ENCODE results near the gene NR4A1. TPM values are rescaled to one million over a fixed set of nuclear protein-coding genes. Genes with fewer than 3 reads are reported as not detected.
"Not testable (repeated sequence)": the region's sequence is repeated elsewhere in the genome, so short reads cannot be mapped to it uniquely, and the experiment has no call there.

Gene NR4A1
- total and polyA plus RNA-seq, 4 donors, result 45.1 to 77.9 (median 62.0) TPM

- H3K4me3 ChIP-seq, result no peak overlapping the region
- WGBS, 2 donors, result 88 to 95% methylated on average over 15 of the region's 15 CpGs
- no peaks in the 10 kb centered on the region for H3K4me1 ChIP-seq (ENCODE audit: control insufficient read depth in 5 of 5, insufficient read depth in 5 of 5, low read length in 5 of 5)
- H3K9ac ChIP-seq (ENCODE audit: insufficient read depth in 1 of 2, low read length in 2 of 2), result no peak overlapping the region
- no peaks in the 10 kb centered on the region for H3K36me3 ChIP-seq (ENCODE audit: control insufficient read depth in 4 of 4, insufficient read depth in 4 of 4, low read length in 4 of 4)
- no peak for TF ChIP-seq CTCF (IDR thresholded peaks at IDR 0.05; ENCODE audit: control extremely low read depth, extremely low read depth)
- H3K9me3 ChIP-seq (ENCODE audit: control insufficient read depth in 4 of 4, insufficient read depth in 3 of 4, low read length in 3 of 4), result no peaks in the 10 kb centered on the region
- no peak for ATAC-seq (ENCODE audit: insufficient read depth, low FRiP score)
- H3K27ac ChIP-seq (ENCODE audit: low read depth in 1 of 2, low read length in 1 of 2), result no peak overlapping the region
- DNase-seq, result no peak
- H3K27me3 ChIP-seq (ENCODE audit: control insufficient read depth in 3 of 3, insufficient read depth in 3 of 3, low read length in 2 of 3), result no peaks in the 10 kb centered on the region
Measured at GRCh38 chr12:52096332-52097044, 45.2 kb downstream of the NR4A1 start.

GRCh38 chr12:52097045-52097666, 45.9 kb downstream of the NR4A1 start:
- Histone ChIP-seq H3K4me3 (no peak overlapping the region), H3K9me3 (ENCODE audit: control insufficient read depth in 4 of 4, insufficient read depth in 3 of 4, low read length in 3 of 4) (no peaks in the 10 kb centered on the region), H3K4me1 (ENCODE audit: control insufficient read depth in 5 of 5, insufficient read depth in 5 of 5, low read length in 5 of 5) (no peaks in the 10 kb centered on the region), H3K9ac (ENCODE audit: insufficient read depth in 1 of 2, low read length in 2 of 2) (no peak overlapping the region), H3K36me3 (ENCODE audit: control insufficient read depth in 4 of 4, insufficient read depth in 4 of 4, low read length in 4 of 4) (no peaks in the 10 kb centered on the region), H3K27me3 (ENCODE audit: control insufficient read depth in 3 of 3, insufficient read depth in 3 of 3, low read length in 2 of 3) (no peaks in the 10 kb centered on the region), H3K27ac (ENCODE audit: low read depth in 1 of 2, low read length in 1 of 2) (no peak overlapping the region)
- no peak for TF ChIP-seq CTCF (IDR thresholded peaks at IDR 0.05; ENCODE audit: control extremely low read depth, extremely low read depth)
- no peak for ATAC-seq (ENCODE audit: insufficient read depth, low FRiP score)
- 88 to 89% methylated on average over 21 of the region's 21 CpGs for WGBS, 2 donors
- DNase-seq, result no peak

GRCh38 chr12:52104431-52105089, 53.3 kb downstream of the NR4A1 start:
- not testable (repeated sequence) for H3K27ac ChIP-seq (ENCODE audit: low read depth in 1 of 2, low read length in 1 of 2); H3K36me3 ChIP-seq (ENCODE audit: control insufficient read depth in 4 of 4, insufficient read depth in 4 of 4, low read length in 4 of 4); H3K4me3 ChIP-seq; H3K9me3 ChIP-seq (ENCODE audit: control insufficient read depth in 4 of 4, insufficient read depth in 3 of 4, low read length in 3 of 4); DNase-seq; H3K9ac ChIP-seq (ENCODE audit: insufficient read depth in 1 of 2, low read length in 2 of 2); H3K4me1 ChIP-seq (ENCODE audit: control insufficient read depth in 5 of 5, insufficient read depth in 5 of 5, low read length in 5 of 5); ATAC-seq (ENCODE audit: insufficient read depth, low FRiP score); H3K27me3 ChIP-seq (ENCODE audit: control insufficient read depth in 3 of 3, insufficient read depth in 3 of 3, low read length in 2 of 3)
- WGBS, 2 donors, result 64 to 69% methylated on average over 10 of the region's 10 CpGs

Other genes with a start within 250 kb of the NR4A1 start
- 1 to 10 TPM in 1 of 2 donors, under 1 TPM in 1; 0.89 to 1.9 TPM for gene FIGNL2, start 202.7 kb upstream of the NR4A1 start, total RNA-seq
- under 1 TPM; 0.33 to 0.71 TPM for gene FIGNL2, start 202.7 kb upstream of the NR4A1 start, polyA plus RNA-seq
- under 1 TPM; 0.14 to 0.21 TPM for gene ANKRD33, start 163.3 kb upstream of the NR4A1 start, total RNA-seq
- gene ANKRD33, start 163.3 kb upstream of the NR4A1 start, polyA plus RNA-seq, result under 1 TPM; 0.24 to 0.50 TPM
- gene ACVRL1, start 143.9 kb upstream of the NR4A1 start, total RNA-seq, result 100 to 1,000 TPM; 101 to 186 TPM
- gene ACVRL1, start 143.9 kb upstream of the NR4A1 start, polyA plus RNA-seq, result 100 to 1,000 TPM in 1 of 2 donors, 10 to 100 TPM in 1; 76.1 to 130 TPM
- gene ACVR1B, start 99.7 kb upstream of the NR4A1 start, total RNA-seq, result 10 to 100 TPM; 14.0 to 41.7 TPM
- gene ACVR1B, start 99.7 kb upstream of the NR4A1 start, polyA plus RNA-seq, result 10 to 100 TPM; 14.3 to 27.7 TPM
- gene TAMALIN, start 44.5 kb upstream of the NR4A1 start, total RNA-seq, result 10 to 100 TPM; 31.4 to 84.0 TPM
- gene TAMALIN, start 44.5 kb upstream of the NR4A1 start, polyA plus RNA-seq, result 10 to 100 TPM; 52.9 to 68.0 TPM
- gene ATG101, start 18.5 kb downstream of the NR4A1 start, total RNA-seq, result 10 to 100 TPM; 22.1 to 37.2 TPM
- 10 to 100 TPM; 36.2 to 64.3 TPM for gene ATG101, start 18.5 kb downstream of the NR4A1 start, polyA plus RNA-seq
- gene SMIM41, start 28.3 kb downstream of the NR4A1 start, total RNA-seq, result 1 to 10 TPM; 2.2 to 6.5 TPM
- 1 to 10 TPM; 1.9 to 7.6 TPM for gene SMIM41, start 28.3 kb downstream of the NR4A1 start, polyA plus RNA-seq
- gene KRT80, start 140.6 kb downstream of the NR4A1 start, total RNA-seq, result 10 to 100 TPM in 1 of 2 donors, 1 to 10 TPM in 1; 1.8 to 15.5 TPM
- gene KRT80, start 140.6 kb downstream of the NR4A1 start, polyA plus RNA-seq, result 1 to 10 TPM; 7.2 to 9.9 TPM
- gene KRT7, start 181.8 kb downstream of the NR4A1 start, total RNA-seq, result 1,000 to 10,000 TPM in 1 of 2 donors, 10 to 100 TPM in 1; 33.6 to 1,411 TPM
- 1,000 to 10,000 TPM; 1,201 to 1,415 TPM for gene KRT7, start 181.8 kb downstream of the NR4A1 start, polyA plus RNA-seq
- 1 to 10 TPM in 1 of 2 donors, not detected in 1; 1.1 TPM for gene KRT86, start 223.2 kb downstream of the NR4A1 start, total RNA-seq
- gene KRT86, start 223.2 kb downstream of the NR4A1 start, polyA plus RNA-seq, result under 1 TPM; 0.11 to 0.31 TPM
- under 1 TPM; 0.20 to 0.61 TPM for gene KRT81, start 240.1 kb downstream of the NR4A1 start, total RNA-seq
- gene KRT81, start 240.1 kb downstream of the NR4A1 start, polyA plus RNA-seq, result under 1 TPM; 0.02 to 0.26 TPM